HT-29 (cell line): Measurements from ENCODE around the gene CRYGN. TPM values are rescaled to one million over a fixed set of nuclear protein-coding genes. Genes with fewer than 3 reads are reported as not detected.

Source experiments
- DNase-seq: peaks from one replicate; pipeline ENCODE4 v3.0.0-alpha.2; 2015; ENCODE audit warnings: low spot score
- total RNA-seq: library from RNA; depleted of rRNA; stranded (reverse); fragments of >200 nt; shearing (Covaris generic); gene quantifications from 2 replicates; pipeline ENCODE4 v1.2.3, GENCODE V29; 2014

The CRYGN gene
- total RNA-seq, 1 experiment from 2014 or later: 1.4 TPM

- no peak for DNase-seq
Measured at GRCh38 chr7:151460474-151460855, 20.5 kb upstream of the CRYGN start.

- peak; percentile 98 for DNase-seq
Measured at GRCh38 chr7:151459726-151460473, 20.0 kb upstream of the CRYGN start.

DNA sequence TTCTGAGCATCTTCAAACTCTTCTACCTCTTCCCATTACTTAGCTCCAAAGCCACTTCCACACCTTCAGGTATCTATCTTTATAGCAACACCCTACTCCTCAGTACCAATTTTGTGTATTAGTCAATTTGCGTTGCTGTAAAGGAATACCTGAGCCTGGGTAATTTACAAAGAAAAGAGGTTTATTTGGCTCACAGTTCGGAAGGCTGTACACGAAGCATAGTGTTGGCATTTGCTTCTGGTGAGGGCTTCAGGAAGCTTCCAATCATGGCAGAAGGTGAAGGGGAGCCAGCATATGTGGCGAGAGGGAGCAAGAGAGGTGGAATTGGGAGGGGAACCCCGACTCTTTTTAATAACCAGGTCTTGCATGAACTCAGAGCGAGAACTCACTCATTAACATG, 17.6 kb upstream of the CRYGN start:
- DNase-seq: no peak

GRCh38 chr7:151456782-151457181, 16.8 kb upstream of the CRYGN start:
- no peak for DNase-seq

DNA sequence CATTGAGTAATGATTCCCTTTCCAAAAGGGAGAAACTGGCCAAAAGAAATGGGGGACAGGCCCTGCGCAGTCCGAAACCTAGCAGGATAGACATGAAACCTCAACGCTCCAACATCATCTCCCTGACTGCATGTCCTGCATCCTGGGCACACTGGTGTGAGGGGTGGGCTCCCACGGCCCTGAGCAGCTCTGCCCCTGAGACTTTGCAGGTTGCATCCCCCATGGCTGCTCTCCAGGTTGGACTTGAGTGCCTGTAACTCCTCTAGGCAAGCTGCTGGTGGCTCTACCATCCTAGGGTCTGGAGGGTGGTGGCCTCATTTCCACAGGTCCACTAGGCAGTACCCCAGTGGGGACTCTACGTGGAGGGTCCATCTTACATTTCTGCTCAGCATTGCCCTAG, 16.3 kb upstream of the CRYGN start:
- no peak for DNase-seq

DNA sequence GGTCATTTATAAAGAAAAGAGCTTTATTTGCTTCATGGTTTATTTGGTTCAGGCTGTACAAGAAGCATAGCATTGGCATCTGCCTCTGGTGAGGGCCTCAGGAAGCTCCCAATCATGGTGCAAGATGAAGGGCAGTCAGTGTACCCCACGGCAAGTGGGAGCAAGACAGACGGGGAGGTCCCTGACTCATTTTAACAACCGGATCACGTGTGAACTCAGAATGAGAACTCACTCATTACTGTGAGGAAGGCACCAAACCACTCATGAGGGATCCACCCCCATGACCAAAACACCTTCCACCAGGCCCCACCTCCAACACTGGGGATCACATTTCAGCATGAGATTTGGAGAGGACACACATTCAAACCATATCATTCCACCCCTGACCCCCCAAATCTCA, 15.7 kb upstream of the CRYGN start:
- DNase-seq: no peak

GRCh38 chr7:151454932-151455530, 15.1 kb upstream of the CRYGN start:
- no peak for DNase-seq

- DNase-seq: no peak
Measured at GRCh38 chr7:151454305-151454704, 14.4 kb upstream of the CRYGN start.

DNA sequence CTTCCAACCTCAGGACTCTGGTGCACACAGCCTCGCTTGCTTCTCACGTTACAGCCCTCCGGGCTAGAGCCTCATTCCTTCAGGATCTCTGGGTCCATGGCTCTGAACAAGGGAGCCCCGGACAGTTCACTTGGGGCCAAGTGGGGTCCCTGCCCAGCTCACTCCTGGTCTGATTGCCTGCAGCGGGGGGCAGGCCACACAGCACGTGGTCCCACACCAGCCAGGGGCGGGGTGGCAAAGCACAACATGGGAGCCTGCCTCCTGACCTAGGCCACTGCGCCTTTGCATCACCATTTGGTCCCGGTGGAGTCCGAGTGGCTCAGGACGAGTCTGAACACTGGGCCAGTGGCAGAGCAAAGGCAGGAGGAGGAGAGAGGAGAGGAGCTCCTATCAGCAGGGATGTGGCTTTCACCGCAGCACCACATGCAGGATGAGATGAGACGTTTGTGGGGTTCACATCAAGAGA, 13.4 kb upstream of the CRYGN start:
- DNase-seq: no peak

DNA sequence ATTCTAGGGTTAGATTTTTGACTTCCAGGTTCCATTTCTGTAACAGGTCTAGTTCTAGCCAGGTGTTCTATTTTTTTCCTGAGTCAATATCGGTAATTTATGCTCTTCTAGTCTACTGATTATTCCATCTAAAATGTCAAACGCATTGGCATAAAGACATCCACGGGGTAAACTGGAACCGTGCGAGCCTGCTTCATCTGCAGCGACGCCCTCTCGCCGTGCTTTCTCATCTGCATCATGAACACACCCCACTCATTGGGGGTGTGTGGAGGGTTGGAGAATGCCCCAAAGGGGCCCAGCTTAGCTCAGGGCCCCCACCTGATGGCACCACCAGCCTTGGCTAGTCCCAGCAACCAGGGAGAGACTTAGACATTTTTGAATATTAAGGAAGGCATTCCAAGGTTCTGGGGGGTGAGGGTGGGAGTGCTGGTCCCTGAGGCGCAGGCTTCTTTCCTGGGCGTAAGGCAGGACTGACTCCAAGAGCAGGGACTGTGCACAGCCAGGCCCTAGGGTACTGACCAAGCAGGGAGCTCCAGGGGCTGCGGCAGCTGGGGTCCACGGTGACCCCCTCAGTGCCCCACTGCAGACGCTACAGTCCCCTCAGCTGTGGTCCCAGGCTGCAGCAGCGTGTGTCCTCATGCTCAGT, 12.9 kb upstream of the CRYGN start:
- no peak for DNase-seq

DNA sequence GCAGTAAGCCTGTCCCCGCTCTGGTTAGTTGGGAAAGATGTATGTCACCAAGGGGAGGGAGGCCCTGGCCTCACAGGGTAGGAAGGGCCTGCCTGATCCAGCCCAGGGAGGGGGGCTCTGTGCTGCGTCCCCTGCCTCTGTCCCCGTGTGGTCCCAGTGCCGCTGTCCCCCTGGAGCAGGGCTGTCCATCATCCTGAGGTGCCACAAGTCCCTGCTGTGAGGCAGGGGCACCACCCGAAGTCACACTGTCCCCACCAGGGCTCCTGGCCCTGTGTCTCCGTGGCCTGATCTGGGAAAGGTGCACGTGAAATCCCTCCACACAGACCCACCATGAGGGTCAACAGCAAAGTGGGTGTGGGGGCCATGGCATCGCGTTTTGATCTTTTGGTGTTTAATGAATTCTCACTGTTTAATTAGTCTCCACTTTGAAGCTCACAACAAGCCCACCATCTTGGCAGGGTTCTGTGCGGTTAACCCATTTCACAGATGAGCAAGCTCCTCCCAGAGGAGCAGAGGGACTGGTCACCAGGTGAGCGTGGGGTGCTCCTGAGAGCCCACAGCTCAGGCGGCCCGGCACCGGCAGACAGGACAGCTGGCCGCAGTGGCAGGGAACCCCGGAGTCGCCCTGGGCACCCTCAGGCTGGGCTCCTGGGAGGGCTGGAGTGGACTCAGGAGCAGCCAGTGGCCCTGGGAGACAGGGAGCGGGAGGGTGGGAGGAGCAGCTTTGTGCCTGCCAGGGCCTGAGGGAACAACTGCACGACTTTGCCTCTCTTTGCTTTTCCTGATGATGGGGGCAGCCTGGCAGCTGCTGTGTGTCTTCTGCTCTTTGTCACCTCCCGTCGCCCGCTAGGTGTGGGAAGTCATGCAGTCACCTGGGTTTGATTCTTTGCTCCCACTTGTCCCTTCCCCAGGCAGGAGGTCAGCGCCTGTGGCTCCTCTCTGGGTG, 12.0 kb upstream of the CRYGN start:
- DNase-seq: no peak

DNA sequence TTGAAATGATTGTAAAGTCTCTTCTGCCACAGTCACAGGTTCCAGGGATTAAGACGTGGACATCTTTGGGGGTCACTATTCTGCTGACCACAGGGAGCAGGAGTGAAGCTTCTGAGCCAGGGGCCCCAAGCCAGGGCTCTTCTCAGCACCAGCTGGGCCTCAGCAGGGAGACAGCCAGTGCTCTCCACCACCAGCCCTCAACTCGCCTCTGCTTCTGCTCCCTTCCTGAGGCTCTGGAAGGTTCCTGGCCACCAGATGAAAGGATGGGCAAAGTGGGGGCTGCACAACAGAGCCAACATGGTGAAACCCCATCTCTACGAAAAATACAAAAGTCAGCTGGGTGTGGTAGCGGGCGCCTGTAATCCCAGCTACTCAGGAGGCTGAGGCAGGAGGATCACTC, 11.2 kb upstream of the CRYGN start:
- no peak for DNase-seq

GRCh38 chr7:151449990-151450389, 10.0 kb upstream of the CRYGN start:
- no peak for DNase-seq

DNA sequence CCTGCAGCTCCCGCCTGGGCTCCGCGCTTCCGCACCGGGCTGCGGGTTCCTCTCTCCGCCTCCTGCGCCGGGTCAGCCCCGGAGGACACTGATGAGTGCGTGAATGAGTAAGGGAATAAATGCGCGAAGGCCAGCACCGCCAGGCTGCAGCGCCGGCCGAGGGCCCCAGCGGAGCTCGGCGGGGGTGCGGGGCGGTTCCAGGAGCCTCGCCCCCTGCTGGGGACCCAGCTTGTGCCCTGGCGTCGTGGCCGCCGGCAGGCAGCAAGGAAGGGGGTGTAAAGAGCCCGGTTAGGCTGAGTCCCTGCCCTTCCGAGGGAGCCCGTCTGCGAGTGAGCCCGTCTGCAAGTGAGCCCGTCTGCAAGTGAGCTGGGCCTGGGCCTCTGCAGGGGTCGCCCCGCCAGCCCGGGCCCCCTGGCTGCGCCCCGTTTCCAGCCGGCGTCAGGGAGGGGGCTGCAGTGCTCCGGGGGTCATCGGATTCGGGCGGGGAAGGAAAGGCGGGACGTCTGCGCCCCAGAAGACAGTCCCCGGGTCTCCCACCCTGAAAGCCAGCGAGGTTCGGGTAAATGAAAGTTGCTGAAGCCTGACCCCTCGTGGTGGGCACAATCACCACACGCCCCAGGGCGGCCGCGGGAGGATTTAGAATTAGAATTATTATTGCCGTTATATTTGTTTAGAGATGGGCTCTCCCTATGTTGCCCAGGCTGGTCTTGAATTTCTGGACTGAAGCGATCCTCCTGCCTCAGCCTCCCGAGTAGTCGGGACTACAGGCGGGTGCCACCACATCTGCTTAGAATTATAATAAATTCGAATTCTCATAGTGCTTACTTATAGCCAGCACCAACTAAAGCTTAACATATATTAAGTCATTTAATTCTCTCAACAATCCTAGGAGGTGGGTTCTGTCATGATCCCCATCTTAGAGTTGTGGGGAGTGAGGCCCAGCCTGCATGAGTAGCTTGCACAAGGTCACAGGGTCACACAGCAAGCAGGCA, 8.6 kb upstream of the CRYGN start:
- DNase-seq: no peak

DNA sequence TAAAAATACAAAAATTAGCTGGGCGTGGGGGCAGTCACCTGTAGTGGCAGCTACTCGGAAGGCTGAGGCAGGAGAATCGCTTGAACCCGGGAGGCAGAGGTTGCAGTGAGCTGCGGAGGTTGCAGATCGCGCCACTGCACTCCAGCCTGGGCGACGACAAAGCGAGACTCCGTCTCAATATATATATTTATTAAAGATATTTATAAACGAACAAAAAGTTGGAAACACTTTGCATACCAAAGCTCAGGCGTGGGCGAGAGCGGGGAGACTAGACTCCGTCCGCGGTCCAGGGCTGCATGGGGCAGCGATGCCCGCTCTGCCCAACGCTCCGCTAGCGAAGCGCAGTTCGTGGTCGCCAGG, 7.9 kb upstream of the CRYGN start:
- DNase-seq: no peak

GRCh38 chr7:151447312-151447711, 7.4 kb upstream of the CRYGN start:
- DNase-seq: no peak

DNA sequence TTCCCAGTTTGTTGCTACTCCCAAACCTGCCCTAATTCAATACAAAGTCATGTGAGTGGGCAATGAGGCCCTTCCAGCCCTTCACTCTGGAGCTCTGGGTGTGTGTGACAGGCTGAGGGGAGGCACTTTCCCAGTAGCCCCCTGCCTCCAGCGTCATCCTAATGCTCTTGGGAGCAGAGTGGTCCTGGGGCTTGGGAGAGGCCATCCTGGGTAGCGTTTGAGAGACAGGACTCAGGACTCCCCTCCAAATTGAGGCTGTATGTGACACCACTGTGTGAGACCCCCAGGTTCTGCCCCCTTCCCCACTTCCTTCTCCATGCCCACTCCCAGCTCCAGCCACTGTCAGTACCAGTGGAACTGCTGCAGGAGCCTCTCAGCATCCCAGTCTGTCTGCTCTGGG, 6.5 kb upstream of the CRYGN start:
- DNase-seq: no peak

DNA sequence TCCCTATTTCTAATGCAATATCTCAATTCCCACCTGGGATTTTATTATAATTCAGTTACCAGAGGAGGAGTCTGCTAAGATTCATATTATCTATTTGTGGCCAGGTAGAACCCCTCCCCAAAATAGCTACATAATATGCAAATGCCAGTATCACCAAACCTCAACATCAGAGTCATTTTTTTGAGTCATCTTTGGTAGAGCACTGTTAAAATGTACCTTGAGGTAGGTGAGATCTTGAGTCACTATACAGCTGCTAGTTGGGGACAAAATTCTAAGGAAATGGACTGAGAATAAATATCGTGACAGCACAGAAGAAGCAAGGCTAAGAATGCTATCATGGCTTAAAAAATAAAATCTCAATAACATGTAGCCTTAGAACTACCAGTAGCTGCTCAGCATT, 4.7 kb upstream of the CRYGN start:
- no peak for DNase-seq

DNA sequence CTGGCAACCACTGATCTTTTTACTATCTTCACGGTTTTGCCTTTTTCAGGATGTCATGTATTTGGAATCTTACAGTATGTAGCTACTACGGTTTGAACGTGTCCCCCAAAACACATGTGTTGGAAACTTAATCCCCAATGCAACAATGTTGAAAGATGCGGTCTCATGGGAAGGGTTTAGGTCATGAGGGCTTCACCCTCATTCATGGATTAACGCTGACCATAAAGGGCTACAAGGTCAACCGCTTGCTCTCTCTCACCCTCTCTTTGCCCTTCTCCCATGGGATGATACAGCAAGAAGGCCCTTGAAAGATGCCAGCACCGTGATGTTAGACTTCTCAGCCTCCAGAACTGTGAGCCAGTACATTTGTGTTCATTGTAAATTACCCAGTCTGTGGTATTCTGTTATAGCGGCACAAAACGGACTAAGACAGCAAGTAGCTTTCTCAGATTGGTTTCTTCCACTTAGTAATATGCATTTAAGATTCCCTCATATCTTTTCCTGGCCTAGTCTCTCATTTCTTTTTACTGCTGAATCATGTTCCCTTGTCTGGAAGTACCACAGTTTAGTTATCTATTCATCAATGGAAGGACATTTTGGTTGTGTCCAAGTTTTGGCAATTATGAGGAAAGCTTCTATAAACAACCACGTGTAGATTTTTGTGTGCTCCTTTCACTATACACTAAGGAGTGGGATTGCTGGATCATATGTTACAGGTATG, 3.0 kb upstream of the CRYGN start:
- no peak for DNase-seq
